DND-41 (cell line): ENCODE measurements around the gene TREM1.
"Not testable (repeated sequence)": the region's sequence is repeated elsewhere in the genome, so short reads cannot be mapped to it uniquely, and the experiment has no call there.

Experiments
- EZH2 ChIP-seq: IDR thresholded peaks from 3 replicates; pipeline ENCODE4 v1.6.1; 2012; ENCODE audit warnings: borderline replicate concordance, low read depth, mild to moderate bottlenecking, moderate library complexity, low read length, inconsistent platforms; ENCODE audit not compliant: severe bottlenecking
- TF ChIP-seq, protein P1 (sequence below): IDR thresholded peaks from 2 replicates; pipeline ENCODE4 v1.5.1; 2012; ENCODE audit warnings: borderline replicate concordance, low read length, moderate library complexity, mild to moderate bottlenecking; ENCODE audit not compliant: poor library complexity, severe bottlenecking; ENCODE audit errors: extremely low read depth

- TF ChIP-seq, protein P1, sequence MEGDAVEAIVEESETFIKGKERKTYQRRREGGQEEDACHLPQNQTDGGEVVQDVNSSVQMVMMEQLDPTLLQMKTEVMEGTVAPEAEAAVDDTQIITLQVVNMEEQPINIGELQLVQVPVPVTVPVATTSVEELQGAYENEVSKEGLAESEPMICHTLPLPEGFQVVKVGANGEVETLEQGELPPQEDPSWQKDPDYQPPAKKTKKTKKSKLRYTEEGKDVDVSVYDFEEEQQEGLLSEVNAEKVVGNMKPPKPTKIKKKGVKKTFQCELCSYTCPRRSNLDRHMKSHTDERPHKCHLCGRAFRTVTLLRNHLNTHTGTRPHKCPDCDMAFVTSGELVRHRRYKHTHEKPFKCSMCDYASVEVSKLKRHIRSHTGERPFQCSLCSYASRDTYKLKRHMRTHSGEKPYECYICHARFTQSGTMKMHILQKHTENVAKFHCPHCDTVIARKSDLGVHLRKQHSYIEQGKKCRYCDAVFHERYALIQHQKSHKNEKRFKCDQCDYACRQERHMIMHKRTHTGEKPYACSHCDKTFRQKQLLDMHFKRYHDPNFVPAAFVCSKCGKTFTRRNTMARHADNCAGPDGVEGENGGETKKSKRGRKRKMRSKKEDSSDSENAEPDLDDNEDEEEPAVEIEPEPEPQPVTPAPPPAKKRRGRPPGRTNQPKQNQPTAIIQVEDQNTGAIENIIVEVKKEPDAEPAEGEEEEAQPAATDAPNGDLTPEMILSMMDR = not testable (repeated sequence)
- not testable (repeated sequence) for TF ChIP-seq EZH2
These were observed 40.0 kb downstream of the TREM1 start for GRCh38 chr6:41246529-41246928.
